ENCODE data around the gene NCBP3.

The NCBP3 gene

GRCh38 chr17:3889325-3890012 is 43.4 kb upstream of the NCBP3 start:
- POLR2A ChIA-PET = interaction anchor here (0.5 to 1.8 kb wide), 11 partner anchors 9 to 1495 kb away, joined by 3 to 11 read pairs (median 4); partner anchors contain the start of gene NCBP3

GRCh38 chr17:3888343-3889171 is 42.5 kb upstream of the NCBP3 start:
- Histone ChIP-seq H3K9me3 (ENCODE audit: control insufficient read depth, insufficient read depth, low read depth, low read length) (no peaks in the 10 kb centered on the region), H3K4me3 (ENCODE audit: low read depth, low read length) (peak overlapping the region; percentile 9), H3K4me1 (ENCODE audit: control insufficient read depth, insufficient read depth, low read length) (peaks cover 41% of the 10 kb centered on the region), H3K36me3 (ENCODE audit: control insufficient read depth in 2 of 2, insufficient read depth in 1 of 2, low read length in 2 of 2) (peaks cover 4 to 25% of the 10 kb centered on the region in 2 experiments; a peak in 2 of 3 replicates), H3K27ac (ENCODE audit: extremely low read depth, low read depth, low read length) (peak overlapping the region; percentile 90)
- ChIA-PET POLR2A (interaction anchor here (1.0 to 1.8 kb wide), 3 partner anchors 8 to 12 kb away, joined by 3 to 5 read pairs (median 4); no protein-coding TSS in a partner anchor), CTCF (interaction anchor here (0.7 to 3.0 kb wide), 5 partner anchors 18 to 180 kb away, joined by 3 to 16 read pairs (median 13); partner anchors contain the start of gene NCBP3)
- TF ChIP-seq SP2 (tag by site-specific recombination; IDR thresholded peaks at IDR 0.05) (peak; percentile 86), ZNF10 (tag by site-specific recombination; IDR thresholded peaks at IDR 0.05) (no peak), ZNF2 (tag by site-specific recombination; IDR thresholded peaks at IDR 0.05) (peak; percentile 83), ZNF19 (tag by site-specific recombination; IDR thresholded peaks at IDR 0.05; ENCODE audit: low read depth) (no peak), ZBTB11 (tag by site-specific recombination; conservative IDR thresholded peaks at IDR 0.05; ENCODE audit: low read depth) (peak; percentile 59), ZNF169 (tag by site-specific recombination; IDR thresholded peaks at IDR 0.05) (no peak), ZNF426 (tag by site-specific recombination; IDR thresholded peaks at IDR 0.05) (no peak), ZNF214 (tag by site-specific recombination; IDR thresholded peaks at IDR 0.05; ENCODE audit: borderline replicate concordance) (no peak), OVOL3 (tag by site-specific recombination; IDR thresholded peaks at IDR 0.05) (no peak), BCL11A (tag by site-specific recombination; IDR thresholded peaks at IDR 0.05; ENCODE audit: low read depth) (peak; percentile 88), ZNF391 (tag by site-specific recombination; IDR thresholded peaks at IDR 0.05; ENCODE audit: borderline replicate concordance, low read depth) (0 out of 2 replicates have a peak, but pooled peaks have one; percentile 62), MYNN (tag by site-specific recombination; IDR thresholded peaks at IDR 0.05; ENCODE audit: borderline replicate concordance) (no peak), FEZF1 (tag by site-specific recombination; IDR thresholded peaks at IDR 0.05) (peak; percentile 47), ZNF785 (tag by site-specific recombination; IDR thresholded peaks at IDR 0.05) (no peak; the same call in 1 of the 2 replicates), OSR2 (tag by site-specific recombination; IDR thresholded peaks at IDR 0.05) (peak; percentile 63), ZBTB20 (tag by site-specific recombination; IDR thresholded peaks at IDR 0.05) (peak; percentile 94), ZNF530 (tag by site-specific recombination; IDR thresholded peaks at IDR 0.05; ENCODE audit: low read depth) (no peak), ZNF16 (tag by site-specific recombination; IDR thresholded peaks at IDR 0.05; ENCODE audit: low read depth) (no peak), ZNF664 (tag by site-specific recombination; IDR thresholded peaks at IDR 0.05) (no peak), GLI2 (tag by site-specific recombination; IDR thresholded peaks at IDR 0.05; ENCODE audit: borderline replicate concordance, low read depth) (no peak)
- TF ChIP-seq, protein P1, sequence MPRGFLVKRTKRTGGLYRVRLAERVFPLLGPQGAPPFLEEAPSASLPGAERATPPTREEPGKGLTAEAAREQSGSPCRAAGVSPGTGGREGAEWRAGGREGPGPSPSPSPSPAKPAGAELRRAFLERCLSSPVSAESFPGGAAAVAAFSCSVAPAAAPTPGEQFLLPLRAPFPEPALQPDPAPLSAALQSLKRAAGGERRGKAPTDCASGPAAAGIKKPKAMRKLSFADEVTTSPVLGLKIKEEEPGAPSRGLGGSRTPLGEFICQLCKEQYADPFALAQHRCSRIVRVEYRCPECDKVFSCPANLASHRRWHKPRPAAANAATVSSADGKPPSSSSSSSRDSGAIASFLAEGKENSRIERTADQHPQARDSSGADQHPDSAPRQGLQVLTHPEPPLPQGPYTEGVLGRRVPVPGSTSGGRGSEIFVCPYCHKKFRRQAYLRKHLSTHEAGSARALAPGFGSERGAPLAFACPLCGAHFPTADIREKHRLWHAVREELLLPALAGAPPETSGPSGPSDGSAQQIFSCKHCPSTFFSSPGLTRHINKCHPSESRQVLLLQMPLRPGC (tag by site-specific recombination; IDR thresholded peaks at IDR 0.05) = peak; percentile 91

More at GRCh38 chr17:3889325-3890012, 43.4 kb upstream of the NCBP3 start:
- H3K36me3 ChIP-seq (ENCODE audit: control insufficient read depth in 2 of 2, insufficient read depth in 1 of 2, low read length in 2 of 2) = peaks cover 0 to 16% of the 10 kb centered on the region in 2 experiments; a peak in 1 of 3 replicates
- CTCF ChIA-PET = interaction anchor here (0.6 to 3.0 kb wide), 6 partner anchors 17 to 1064 kb away, joined by 4 to 16 read pairs (median 9); partner anchors contain the start of gene NCBP3
- H3K4me3 ChIP-seq (ENCODE audit: low read depth, low read length) = no peak overlapping the region
- H3K27ac ChIP-seq (ENCODE audit: extremely low read depth, low read depth, low read length) = peak overlapping the region; percentile 90
- no peaks in the 10 kb centered on the region for H3K9me3 ChIP-seq (ENCODE audit: control insufficient read depth, insufficient read depth, low read depth, low read length)
- TF ChIP-seq ZNF704 (tag by site-specific recombination; IDR thresholded peaks at IDR 0.05) = no peak
- H3K4me1 ChIP-seq (ENCODE audit: control insufficient read depth, insufficient read depth, low read length) = peaks cover 42% of the 10 kb centered on the region

Measured in HEK293 (cell line).